Inferior parietal cortex (tissue), 1 donor: ENCODE data around the gene HIGD1C.
"Not testable (repeated sequence)": the region's sequence is repeated elsewhere in the genome, so short reads cannot be mapped to it uniquely, and the experiment has no call there.

Experiments used
- DNase-seq: peaks from one replicate; pipeline ENCODE4 v3.0.0-alpha.2; 2016; ENCODE audit errors: extremely low spot score

HIGD1C gene

DNA sequence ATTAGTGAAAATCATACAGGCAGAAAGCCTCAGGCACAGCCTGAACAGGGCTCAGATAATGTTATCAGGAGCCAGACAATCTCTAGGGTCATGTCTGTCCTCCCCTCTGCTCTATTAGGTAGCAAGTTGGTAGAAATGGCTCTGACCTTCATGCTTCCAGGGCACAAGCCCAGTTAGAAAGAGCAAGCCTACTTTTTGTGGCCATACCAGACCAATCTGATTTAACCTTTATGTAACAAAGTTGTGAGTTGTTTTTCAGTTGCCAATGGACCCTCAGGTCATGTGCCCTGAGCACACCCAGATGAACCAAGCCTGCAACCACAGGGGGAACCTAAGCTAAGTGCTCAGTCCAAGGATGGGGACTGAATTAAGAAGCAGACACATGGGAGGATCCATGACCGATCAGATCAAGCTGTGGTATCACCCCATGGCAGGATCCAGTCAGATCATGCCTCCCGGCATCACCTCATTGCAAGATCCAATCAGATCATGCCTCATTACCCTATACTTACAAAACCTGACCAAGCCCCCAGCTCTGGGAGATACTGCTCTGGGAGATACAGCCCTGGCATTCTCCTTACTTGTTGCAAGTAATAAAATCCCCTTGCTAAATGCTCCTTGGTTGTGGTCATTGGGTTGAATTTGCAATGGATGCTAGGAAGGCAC lies 18.8 kb upstream of the HIGD1C start:
- no peak for DNase-seq

DNA sequence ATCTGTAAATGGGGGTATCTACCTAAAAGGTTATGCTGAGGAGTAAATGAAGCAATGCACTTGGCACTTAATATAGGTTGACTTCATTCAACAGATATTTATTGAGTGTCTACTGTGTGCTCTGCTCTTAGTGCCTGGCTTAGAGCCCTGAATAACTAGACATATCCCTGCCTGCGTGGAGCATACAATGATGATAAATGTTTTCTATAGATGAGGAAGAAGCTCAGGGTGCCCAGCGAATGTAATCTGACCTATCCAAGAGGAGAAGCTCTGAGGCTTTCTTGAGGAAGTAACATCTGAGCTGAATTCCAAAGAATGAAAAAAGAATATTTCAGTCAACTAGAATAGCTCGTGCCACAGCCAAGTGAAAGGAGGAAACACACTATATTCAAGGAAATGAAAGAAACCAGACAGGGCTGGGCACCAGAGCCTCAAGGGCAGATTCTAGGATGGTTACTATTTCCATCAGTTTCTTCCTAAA lies 17.9 kb upstream of the HIGD1C start:
- no peak for DNase-seq

DNA sequence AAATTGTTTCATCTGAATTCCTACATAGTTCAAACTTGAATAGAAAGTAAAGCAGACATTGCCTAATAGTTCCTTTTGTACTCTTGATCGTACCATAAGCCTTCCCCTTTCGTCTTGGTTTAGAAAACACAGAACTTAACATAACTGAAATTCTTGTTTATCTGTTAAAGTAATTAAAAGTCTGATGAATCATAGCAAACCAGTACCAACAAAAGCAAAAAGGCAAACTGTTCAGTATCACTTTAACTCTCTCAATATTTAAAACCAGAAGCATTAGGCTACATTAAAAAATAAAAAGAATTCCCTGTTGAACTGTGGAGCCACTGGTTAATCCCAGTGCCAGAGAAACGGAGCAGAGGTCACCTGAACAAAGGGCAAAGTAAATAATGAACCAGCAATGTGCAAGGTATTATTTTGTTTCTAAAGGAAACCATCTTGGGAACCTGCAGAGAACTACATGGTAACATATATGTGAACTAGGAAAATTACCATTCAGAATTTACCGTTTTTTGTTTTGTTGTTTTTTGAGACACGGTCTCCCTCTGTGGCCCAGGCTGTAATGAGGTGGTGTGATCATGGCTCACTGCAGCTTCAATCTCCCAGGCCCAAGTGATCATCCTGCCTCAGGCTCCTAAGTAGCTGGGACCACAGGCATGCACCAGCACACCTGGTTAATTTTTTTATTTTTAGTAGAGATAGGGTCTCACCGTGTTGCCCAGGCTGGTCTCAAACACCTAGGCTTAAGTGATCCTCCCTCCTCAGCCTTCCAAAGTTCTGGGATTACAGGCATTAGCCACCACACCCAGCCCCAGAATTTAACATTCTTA lies 17.1 kb upstream of the HIGD1C start:
- no peak for DNase-seq

DNA sequence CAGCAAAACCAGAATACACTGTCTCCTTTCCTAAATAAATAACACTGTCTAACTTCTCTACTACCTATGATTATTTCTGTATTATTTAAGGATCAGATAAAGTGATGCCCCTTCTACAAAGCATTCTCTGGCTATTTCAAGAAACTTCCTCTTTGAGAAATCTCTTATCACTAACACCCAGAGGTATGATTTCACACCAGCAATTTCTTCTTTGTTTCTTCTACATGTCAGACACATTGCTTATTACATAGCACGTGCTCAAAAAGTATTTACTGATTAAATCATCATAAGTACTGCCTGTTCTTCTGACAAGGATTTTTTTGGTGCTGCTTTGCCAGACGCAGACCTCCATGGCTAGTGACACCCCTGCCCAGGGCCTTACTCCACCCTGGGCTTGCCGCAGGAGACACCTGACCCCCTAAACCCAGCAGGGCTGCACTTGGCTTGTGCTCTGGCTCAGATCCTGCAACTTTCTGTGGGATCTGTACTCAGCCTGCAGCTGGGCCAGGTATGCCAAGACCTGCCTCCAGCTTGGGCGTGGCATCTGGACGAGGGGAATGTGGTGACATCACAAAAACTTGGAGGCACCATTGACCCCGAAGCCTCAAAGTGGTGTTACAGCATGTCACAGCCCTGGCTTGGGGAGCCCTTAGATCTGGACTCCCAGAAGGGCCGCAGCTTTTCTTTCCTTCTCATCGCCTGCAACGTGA lies 15.4 kb upstream of the HIGD1C start:
- DNase-seq: no peak

DNA sequence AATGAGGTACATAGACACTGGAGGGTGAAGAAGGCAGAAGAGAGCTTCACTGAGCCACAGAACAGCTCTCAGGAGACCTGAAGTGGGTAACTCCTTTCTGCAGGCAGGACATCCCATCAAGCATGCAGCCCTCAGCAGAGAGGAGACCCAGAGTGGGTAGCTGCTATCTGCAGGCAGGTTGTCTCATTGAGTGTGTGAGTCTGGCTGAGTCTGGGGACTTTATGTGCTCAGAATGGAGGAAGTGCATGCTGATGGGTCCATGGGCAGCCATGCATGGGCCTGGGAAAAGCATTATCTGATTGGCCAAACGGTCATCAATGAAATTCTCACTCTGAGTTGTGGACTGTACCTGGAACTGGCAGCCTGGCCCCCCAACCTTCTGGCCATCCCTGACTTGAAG lies 14.7 kb upstream of the HIGD1C start:
- no peak for DNase-seq

DNA sequence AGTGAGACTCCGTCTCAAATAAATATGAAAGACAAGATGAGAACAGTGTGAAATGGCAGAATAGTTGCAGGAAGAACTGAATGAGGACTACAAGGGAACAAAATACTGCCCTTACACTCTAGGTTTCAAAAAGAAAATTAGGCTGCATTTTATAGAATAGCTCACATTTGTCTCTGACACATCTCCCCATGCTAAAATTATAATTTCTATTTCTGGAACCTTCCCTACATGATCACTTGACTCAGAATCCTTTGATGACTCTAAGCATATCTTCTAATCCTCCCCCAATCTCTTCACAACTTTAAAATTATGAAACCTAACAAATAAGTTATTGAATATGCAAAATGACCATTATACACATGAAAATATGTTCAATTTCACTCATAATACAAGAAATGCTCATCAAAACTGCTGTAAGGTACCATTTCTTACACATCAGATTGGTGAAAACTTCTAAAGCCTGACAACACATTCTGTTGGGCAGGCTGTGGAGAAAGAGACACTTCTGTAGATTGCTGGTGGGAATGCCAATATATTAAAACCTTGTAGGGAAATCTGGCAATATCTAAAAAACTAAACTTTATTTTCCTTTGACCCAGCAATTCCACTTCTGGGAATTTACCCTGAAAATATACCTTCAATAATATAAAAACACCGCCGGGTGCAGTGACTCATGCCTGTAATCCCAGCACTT lies 4.3 kb upstream of the HIGD1C start:
- DNase-seq: no peak

DNA sequence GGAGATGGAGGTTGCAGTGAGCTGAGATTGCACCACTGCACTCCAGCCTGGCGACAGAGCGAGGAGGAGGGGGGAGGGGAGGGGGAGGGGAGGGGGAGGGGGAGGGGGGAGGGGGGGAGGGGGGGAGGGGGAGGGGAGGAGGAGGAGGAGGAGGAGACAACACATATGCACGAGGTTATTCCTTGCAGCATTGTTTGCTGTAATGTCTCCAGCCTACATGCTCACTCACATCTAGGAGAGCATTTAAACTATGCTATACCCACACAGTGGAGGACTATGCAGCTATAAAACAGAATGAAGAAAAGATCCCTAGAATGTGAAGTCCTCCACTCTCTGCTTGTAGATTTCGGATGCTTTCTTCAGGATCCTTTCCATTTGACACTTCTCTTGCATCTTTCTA lies 3.5 kb upstream of the HIGD1C start:
- no peak for DNase-seq

DNA sequence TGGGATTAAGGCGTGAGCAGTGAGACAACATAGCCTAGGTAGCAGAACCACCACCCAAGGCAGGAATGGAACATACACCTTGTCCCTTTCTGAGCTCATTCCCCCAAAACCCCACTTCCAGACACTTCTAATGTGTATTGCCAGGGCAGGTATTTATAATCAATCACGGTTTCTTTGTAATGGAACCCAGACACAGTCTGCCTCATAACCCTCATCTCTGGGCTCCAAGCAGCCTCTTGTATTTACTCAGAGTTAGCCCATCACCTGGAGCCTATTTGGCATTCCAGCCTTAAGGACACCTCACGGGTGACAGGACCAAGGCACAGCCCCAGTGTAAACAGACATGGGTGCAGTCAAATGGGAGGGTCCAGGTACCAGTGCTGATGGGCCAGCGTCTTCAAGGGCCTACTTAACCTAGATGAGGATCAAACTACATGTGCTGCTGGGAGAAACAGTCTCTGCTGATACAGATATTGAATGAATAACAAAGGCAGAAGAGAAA lies 2.5 kb upstream of the HIGD1C start:
- DNase-seq: no peak

DNA sequence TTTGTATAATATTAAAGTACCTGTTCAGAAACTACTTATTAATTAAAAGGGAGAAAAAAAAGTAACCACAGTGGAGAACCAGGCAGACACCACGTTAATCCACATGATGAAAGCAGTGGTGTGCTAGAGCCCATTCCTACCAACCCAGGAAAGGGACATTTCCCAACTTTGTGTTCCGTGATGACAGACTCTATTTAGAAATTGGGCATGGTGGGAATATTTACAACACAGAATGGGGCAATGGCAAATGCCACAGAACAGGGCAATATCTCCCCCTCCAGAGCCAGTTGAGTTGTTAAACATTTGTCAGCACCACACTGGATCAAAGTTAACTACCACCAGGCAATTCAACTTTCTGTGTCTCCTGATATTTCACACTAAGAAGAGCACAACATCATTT lies 1.2 kb upstream of the HIGD1C start:
- DNase-seq: no peak

DNA sequence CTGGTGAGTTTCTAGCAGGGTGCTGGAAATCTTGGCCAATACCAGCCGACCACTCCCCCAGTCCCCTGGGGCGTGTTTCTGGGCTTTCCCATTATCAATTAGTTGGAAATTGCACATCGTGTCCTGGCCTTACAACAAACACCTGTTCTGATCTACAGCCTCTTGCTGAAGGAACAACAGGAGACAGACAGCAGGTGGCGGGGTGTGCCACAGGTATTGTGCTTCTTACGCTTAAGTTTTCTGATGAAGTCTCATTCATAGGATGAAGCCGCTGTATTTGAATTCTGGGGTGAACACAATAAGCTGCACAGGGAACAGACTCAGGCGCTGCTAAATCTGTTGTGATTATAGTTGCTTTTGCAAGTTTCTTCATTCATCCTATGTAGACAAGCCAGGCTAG lies 703 bp downstream of the HIGD1C start:
- no peak for DNase-seq

DNA sequence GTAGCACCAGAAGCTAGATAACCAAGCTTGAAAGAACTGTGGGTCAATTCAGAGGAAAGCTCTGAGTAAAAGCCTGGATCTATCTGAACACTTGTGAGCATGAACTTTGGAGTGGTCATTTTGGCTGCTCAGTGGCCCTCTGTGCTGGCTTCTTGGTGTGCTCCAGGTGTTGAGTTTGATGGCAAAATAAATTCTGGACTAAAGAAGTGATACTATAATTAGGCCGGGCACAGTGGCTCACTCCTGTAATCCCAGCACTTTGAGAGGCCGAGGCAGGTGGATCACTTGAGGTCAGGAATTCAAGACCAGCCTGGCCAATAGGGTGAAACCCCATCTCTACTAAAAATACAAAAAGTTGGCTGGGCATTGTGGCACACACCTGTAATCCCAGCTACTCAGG lies 2.4 kb downstream of the HIGD1C start:
- not testable (repeated sequence) for DNase-seq

DNA sequence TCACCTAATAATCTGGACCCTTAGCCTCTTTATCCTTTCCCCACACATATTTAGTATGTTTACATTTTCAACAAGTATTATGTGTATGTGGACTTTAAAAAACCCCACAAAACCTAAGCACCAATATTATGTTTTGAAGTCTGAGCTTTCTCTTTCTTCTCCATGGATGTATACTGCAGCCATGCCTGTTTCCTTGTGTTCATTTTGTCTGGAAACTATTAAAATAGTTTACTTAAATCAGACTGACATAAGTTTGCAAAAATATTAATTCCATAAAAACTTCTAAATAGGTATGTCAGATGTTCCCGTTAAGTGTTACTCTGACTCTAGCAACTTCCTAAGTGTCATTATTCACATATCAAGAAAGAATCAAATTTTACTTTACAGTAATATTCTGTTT lies 2.9 kb downstream of the HIGD1C start:
- DNase-seq: no peak

DNA sequence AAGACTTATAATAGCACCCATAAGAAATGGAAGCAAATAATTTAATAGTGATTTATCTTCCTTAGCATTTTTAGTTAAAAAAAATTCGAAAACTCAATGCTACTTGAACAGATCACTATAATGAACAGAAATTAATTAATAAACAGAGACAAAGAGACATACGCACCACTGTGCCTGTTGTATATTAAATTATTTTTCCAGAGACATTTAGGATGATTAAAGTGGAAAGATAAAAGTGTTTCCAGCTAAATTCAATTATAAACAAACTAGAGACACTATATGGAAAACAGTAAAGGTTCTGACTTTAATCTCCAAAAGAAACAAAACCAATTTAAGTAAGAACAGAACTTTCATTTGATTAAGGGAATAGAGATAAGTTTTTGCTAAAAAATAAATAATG lies 3.4 kb downstream of the HIGD1C start:
- DNase-seq: no peak

DNA sequence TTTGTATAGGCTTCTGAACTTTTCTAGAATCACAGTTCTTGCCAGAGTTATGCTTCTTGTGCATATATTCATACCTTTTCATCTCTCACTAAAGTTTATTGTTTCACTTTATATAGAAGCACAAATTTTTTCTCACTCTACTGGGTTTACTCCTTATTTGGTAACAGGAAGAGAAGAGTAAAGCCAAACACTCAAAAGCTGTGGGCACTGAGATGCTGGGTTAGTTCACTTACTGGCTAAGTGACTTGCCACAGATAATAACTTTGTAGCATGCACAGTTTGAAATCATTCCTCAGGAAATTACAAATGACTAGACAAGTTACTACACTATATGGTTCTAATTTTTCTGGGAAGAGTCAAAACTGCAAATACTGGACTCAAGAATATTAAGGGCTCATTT lies 7.8 kb downstream of the HIGD1C start:
- no peak for DNase-seq

DNA sequence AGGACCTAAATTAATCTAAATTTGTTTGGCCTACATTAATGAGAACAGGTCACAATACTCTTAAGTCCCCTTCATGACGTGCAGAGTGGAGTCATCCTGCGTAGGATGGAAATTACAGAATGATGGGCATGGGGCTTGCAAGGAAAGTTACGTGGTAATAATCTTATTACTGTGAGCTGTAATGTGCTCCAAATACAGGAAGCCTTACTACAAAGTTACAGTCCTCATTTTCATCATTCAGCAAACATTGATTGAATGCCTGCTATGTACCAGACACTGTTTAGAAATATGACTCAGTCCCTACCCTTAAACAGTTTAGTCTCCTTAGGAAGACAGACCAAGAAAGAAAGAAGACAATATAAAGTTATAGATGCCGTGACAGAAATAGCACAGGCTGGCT lies 9.4 kb downstream of the HIGD1C start:
- no peak for DNase-seq

DNA sequence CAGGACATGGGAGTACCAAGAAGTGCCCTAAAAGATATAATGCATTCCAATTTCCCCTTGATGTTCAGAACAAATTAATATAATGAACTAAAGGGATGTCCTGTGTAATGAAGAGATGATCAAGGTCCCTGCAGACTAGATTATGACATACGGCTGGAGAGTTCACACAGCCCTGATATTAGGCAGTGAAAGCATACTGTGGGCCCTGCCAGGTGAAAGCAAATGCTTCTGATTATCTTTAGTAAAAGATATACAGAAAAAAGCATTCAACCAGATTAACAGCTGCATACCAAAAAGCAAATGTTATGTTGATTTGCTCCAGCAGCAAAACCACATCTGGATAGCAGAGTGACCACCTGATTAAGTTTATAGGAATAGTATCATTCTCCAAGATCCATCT lies 12.1 kb downstream of the HIGD1C start:
- DNase-seq: no peak

DNA sequence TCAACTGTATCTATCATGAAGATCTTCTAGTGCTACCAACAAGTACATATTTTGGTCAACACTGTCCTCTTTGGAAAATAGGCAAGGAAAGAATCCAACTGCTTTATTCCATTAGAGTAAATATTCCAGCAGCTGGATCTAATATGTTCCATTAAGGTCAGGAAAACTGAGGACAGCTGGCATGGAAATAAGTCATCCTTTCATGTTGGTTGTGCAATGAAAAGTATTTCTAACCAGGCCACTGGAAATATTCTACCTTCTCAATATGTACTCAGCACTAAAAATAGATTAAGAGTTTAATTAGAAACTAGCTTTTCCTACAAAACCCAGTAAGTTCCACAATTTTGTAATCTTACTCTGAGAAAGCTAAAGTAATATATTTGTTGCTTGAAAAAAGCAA lies 19.6 kb downstream of the HIGD1C start:
- no peak for DNase-seq

DNA sequence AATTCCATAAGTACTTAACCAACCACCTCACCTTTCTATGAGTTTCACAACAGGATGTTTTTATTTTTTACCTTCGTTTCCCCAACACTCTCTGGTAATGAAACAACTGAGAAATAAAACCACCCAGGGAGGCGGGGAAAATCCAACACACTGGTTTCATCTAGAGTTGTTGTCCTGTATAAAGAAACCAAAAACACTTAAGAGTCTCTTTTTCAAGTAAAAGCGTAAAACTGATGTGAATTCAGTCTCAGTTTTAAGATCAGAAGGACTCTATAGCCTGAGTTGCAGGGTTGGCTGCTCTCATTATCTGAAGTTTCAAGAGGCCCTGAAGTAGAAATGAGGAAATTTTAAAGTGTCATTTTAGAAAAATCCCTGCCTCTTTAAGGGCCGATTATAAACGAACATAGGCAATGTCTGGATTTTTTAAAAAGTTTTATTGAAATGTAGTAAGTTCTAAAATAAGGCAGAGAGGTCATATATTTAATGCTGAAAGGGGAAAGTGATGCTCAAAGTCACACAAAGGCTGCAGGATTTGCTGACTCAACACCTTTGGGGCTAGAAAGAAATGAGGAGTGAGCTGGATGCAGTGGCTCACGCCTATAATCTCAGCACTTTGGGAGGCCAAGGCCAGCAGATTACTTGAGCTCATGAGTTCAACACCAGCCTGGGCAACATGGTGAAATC lies 27.2 kb downstream of the HIGD1C start:
- no peak for DNase-seq

DNA sequence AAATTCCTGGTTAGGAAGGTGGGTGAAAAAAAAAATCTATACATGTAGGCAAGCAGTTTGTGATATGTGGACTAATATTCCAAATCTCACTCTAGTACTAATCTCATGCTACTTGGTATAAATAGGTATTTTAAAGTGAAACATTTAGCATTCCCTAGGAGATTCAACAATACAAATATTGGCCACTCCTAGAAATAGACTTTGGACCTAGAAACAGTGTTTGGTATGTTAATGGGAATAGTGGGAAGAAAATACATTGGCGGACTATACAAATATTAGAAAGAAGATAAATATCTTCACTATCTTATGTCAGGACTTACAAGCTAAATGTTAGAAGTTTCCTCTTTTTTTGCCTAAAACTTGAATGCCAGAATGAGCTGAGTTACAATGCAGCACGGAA lies 28.2 kb downstream of the HIGD1C start:
- DNase-seq: no peak

DNA sequence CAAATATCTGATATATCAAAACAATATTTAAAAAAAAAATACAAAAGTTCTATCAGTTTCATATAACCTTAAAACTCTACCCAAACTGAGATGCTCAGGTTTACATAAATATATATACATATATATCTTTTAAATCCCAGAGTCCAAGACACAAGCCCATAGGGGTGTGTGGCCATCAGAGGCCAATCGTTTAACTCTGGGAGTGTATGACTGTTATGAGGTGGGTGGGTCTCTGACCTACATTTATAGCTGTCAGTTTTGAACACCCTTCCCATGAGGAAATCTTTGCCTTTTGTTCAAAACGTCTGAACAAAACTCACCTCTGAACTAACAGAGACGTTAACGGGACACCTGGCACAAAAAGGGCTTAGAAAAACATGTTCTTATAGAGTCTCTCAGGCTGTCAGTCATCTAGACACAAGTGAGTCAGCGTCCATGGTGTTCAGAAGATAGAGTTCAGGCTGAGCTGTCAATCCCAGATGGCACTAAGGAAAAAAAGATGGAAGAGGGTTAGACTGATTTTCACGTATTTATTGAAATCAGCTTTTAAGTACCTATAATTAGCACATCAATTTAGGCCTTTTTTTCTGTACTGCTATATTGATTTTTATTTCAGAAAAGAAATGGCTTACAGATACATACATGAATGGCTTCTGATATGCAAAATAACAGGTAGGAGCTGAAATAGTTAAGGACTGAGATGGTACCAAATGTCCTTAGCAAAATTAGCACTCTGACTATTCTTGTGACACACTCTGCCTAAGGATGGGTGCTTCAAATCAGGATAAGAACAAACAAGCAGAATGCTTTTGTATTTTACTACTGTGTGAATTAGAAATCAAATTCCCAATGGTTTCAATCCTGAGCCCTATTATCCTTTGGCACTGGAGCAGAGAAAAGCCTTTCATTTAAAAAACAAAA lies 29.2 kb downstream of the HIGD1C start:
- DNase-seq: no peak
